Esophagus (tissue), 2 donors: ENCODE measurements around the gene MAP1LC3B2. TPM values are rescaled to one million over a fixed set of nuclear protein-coding genes. Genes with fewer than 3 reads are reported as not detected.

ENCODE experiments used
- H3K27ac ChIP-seq, 2 donors: one replicate each; pipeline ENCODE4 v1.5.1; 2013; ENCODE audit warnings: low read depth in 2 of 2, mild to moderate bottlenecking in 2 of 2, inconsistent platforms in 1 of 2, low read length in 1 of 2, moderate library complexity in 1 of 2
- H3K27me3 ChIP-seq, 2 donors: one replicate each; pipeline ENCODE4 v1.6.1; 2013; ENCODE audit warnings: low read length in 2 of 2, control low read depth in 1 of 2, mild to moderate bottlenecking in 1 of 2; ENCODE audit not compliant: insufficient read depth in 2 of 2, control insufficient read depth in 1 of 2
- H3K36me3 ChIP-seq, 2 donors: one replicate each; pipeline ENCODE4 v1.6.1; 2013; ENCODE audit warnings: low read length in 1 of 2; ENCODE audit not compliant: control insufficient read depth in 2 of 2, insufficient read depth in 2 of 2
- H3K4me1 ChIP-seq, 2 donors: one replicate each; pipeline ENCODE4 v1.6.1; 2013; ENCODE audit warnings: low read length in 1 of 2; ENCODE audit not compliant: control insufficient read depth in 2 of 2, insufficient read depth in 2 of 2
- H3K4me3 ChIP-seq, 2 donors: one replicate each; pipeline ENCODE4 v1.5.1; 2013; ENCODE audit warnings: low read length in 2 of 2, mild to moderate bottlenecking in 2 of 2, low read depth in 1 of 2, moderate library complexity in 1 of 2
- H3K9me3 ChIP-seq, 2 donors: one replicate each; pipeline ENCODE4 v1.6.1; 2013; ENCODE audit warnings: mild to moderate bottlenecking in 2 of 2, low read depth in 1 of 2, low read length in 1 of 2, moderate library complexity in 1 of 2; ENCODE audit not compliant: control insufficient read depth in 2 of 2, insufficient read depth in 1 of 2
- WGBS, 2 donors: extraction: QIAGEN DNeasy Blood & Tissue Kit; methylation state at CpG; one replicate each; pipeline ENCODE4 v1.1.7; 2013; 5-methylcytosine and 5-hydroxymethylcytosine counted together
- polyA plus RNA-seq, 2 donors: library from polyadenylated mRNA; stranded (reverse); fragments of 200-250 nt; gene quantifications; one replicate each; pipeline ENCODE4 v1.2.3, GENCODE V29; 2013
- donor health status: healthy with polysubstance abuse.
- donor health status: Bipolar disorder and iron deficiency.

The MAP1LC3B2 gene
- polyA plus RNA-seq, 2 donors: 1.0 to 1.9 TPM

GRCh38 chr12:116535241-116535640 is 23.9 kb upstream of the MAP1LC3B2 start:
- no peak overlapping the region for H3K4me3 ChIP-seq
- no peak overlapping the region for H3K27ac ChIP-seq
- no peaks in the 10 kb centered on the region for H3K9me3 ChIP-seq
- 42 to 58% methylated on average over 5 of the region's 5 CpGs for WGBS, 2 donors
- peaks cover 0 to 14% of the 10 kb centered on the region in 2 donors for H3K4me1 ChIP-seq
- no peaks in the 10 kb centered on the region for H3K27me3 ChIP-seq
- no peaks in the 10 kb centered on the region for H3K36me3 ChIP-seq

DNA sequence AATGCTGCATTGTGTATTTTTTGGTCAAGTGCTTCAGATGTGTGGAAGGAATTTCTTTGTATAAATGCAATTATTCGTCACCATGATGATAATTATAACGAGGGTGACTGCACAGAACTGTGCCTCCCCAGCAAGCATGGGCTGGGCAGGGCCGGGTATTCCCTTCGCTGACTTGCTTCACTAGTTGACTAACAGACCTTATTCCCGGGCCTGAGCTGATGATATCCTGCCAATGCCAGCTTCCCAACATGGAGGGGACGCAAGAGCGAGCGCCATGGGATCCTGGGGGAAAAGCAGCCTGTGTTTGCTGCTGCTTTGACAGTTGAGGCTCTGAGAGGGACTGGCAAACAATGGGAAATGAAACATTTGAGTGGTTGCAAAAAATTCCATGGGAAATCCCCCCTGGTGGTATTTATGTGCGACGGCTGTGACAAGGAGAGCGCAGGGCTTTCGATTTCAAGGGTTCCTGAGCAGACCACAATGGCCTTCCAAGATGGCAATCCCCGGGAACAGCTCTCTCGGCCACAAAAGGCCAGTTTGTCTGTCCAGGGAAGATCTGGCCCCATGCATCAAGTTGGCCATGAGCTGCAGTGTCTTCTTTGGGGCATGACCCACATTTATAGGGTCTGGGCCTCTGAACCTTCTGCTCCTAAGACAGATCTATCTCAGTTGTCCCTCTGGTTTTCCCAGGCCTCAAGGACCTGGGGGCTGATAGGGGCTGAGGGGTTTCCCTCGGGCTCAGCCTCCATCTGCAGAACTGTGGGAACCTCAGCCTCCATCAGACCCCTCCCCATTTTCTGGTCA is 21.9 kb upstream of the MAP1LC3B2 start:
- Histone ChIP-seq H3K4me1 (peaks cover 0 to 14% of the 10 kb centered on the region in 2 donors), H3K36me3 (no peaks in the 10 kb centered on the region), H3K27me3 (no peaks in the 10 kb centered on the region), H3K27ac (peak overlapping the region in 1 of 2 donors; percentile 16), H3K4me3 (no peak overlapping the region), H3K9me3 (no peaks in the 10 kb centered on the region)
- WGBS, 2 donors: 63 to 70% methylated on average over 15 of the region's 15 CpGs

GRCh38 chr12:116538076-116538591 is 21.0 kb upstream of the MAP1LC3B2 start:
- Histone ChIP-seq H3K9me3 (no peaks in the 10 kb centered on the region), H3K36me3 (no peaks in the 10 kb centered on the region), H3K4me3 (no peak overlapping the region), H3K27me3 (no peaks in the 10 kb centered on the region), H3K4me1 (peaks cover 0 to 8% of the 10 kb centered on the region in 2 donors), H3K27ac (peak overlapping the region in 1 of 2 donors; percentile 40)
- whole genome bisulfite sequencing, 2 donors: 34 to 50% methylated on average over 1 of the region's 1 CpG

GRCh38 chr12:116538682-116539305 is 20.4 kb upstream of the MAP1LC3B2 start:
- no peak overlapping the region for H3K4me3 ChIP-seq
- peak overlapping the region; percentile 56 to 61 for H3K27ac ChIP-seq
- 52% methylated on average over 8 of the region's 8 CpGs for WGBS, 2 donors
- H3K36me3 ChIP-seq: no peaks in the 10 kb centered on the region
- H3K27me3 ChIP-seq: no peaks in the 10 kb centered on the region
- H3K4me1 ChIP-seq: peaks cover 0 to 8% of the 10 kb centered on the region in 2 donors
- H3K9me3 ChIP-seq: no peaks in the 10 kb centered on the region

DNA sequence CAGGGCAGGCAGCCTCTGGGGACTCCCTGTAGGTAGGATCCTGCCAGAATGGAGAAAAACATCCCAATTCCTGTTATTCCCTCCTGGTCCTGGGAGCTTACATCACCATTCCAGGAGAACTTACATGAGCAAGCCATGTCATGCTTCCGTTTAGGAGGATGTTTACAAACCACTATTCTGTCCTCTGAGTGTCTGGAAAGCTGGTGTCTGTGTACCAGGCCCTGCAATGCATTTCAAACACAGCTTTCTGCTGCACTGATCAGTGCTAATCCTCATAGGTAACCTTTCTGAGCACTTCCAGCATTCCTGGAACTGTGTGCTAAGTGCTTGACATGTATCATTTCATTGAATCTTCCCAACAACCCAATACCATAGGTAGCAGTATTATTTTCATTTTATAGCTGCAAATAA is 19.8 kb upstream of the MAP1LC3B2 start:
- Histone ChIP-seq H3K27ac (peak overlapping the region; percentile 56 to 61), H3K36me3 (no peaks in the 10 kb centered on the region), H3K27me3 (no peaks in the 10 kb centered on the region), H3K4me1 (peaks cover 0 to 8% of the 10 kb centered on the region in 2 donors), H3K9me3 (no peaks in the 10 kb centered on the region), H3K4me3 (no peak overlapping the region)
- 18 to 30% methylated on average over 1 of the region's 1 CpG for WGBS, 2 donors

DNA sequence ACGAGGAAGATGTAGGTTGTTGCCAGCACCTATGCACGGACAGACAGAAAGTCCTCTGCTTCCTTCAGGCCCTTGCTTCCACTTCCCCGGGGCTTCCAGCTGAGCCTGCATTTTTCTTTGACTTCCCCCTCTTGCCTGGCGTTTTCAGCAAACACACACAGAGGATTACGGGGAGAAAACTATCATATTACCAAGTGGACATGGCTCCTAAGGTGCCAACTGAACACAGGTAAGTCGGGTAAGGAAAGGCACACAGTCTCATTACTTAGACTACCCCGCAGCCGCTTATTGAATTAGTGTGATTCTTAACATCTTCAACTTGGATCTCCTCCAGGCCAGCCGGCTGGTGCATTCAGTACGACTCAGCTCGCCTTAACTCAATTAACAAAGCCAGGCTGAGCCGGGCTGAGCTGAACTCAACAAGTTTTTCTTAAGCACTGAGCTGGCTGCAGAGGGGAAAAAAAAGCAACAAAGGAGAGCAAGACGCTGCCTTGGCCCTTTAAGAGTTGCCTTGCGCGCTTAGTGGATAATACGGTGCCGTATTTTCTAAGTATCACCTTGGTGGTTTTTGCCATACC is 19.2 kb upstream of the MAP1LC3B2 start:
- no peaks in the 10 kb centered on the region for H3K36me3 ChIP-seq
- no peaks in the 10 kb centered on the region for H3K27me3 ChIP-seq
- H3K4me3 ChIP-seq: no peak overlapping the region
- peak overlapping the region; percentile 56 to 61 for H3K27ac ChIP-seq
- H3K9me3 ChIP-seq: no peaks in the 10 kb centered on the region
- WGBS, 2 donors: 19 to 23% methylated on average over 17 of the region's 17 CpGs
- peaks cover 0 to 5% of the 10 kb centered on the region in 2 donors for H3K4me1 ChIP-seq

GRCh38 chr12:116540622-116541152 is 18.5 kb upstream of the MAP1LC3B2 start:
- Histone ChIP-seq H3K27ac (no peak overlapping the region), H3K4me1 (peaks cover 0 to 5% of the 10 kb centered on the region in 2 donors)
- 56 to 58% methylated on average over 5 of the region's 5 CpGs for WGBS, 2 donors

DNA sequence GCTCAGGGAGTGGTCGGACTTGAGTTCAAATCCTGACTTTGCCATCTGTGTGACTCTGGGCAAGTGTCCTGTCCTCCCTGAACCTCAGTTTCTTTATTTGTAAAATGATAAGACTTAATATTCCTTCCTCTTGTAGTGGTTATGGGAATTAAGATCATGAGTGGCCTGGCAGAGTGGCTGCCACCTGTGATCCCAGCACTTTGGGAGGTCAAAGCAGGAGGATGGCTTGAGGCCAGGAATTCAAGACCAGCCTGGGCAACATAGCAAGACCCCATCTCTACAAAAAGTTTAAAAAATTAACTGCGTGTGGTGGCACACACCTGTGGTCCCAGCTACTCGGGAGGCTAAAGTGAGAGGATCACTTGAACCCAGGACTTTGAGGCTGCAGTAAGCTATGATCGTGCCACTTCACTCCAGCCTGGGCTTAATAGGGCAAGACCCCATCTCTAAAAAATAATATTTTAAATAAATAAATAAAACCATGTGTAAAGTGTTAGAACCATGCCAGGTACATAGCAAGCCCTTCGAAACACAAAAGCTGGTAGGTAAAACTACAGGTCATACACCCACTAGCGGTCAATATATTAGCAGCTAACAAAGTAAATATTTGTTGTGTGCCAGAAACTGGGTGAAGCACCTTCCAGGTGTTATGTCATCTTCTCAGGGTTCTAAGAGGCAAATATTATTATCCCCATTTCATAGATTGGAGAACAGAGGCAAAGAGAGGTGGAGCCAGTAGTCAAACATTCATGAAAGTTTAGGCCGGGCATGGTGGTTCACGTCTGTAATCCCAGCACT is 17.4 kb upstream of the MAP1LC3B2 start:
- no peaks in the 10 kb centered on the region for H3K27me3 ChIP-seq
- peaks cover 0 to 5% of the 10 kb centered on the region in 2 donors for H3K4me1 ChIP-seq
- H3K36me3 ChIP-seq: no peaks in the 10 kb centered on the region
- no peak overlapping the region for H3K4me3 ChIP-seq
- no peaks in the 10 kb centered on the region for H3K9me3 ChIP-seq
- H3K27ac ChIP-seq: no peak overlapping the region
- WGBS, 2 donors: 92 to 93% methylated on average over 8 of the region's 8 CpGs

More at GRCh38 chr12:116540622-116541152, 18.5 kb upstream of the MAP1LC3B2 start:
- H3K9me3 ChIP-seq: no peaks in the 10 kb centered on the region
- no peaks in the 10 kb centered on the region for H3K36me3 ChIP-seq
- no peak overlapping the region for H3K4me3 ChIP-seq
- no peaks in the 10 kb centered on the region for H3K27me3 ChIP-seq
